Measurements from ENCODE around the gene ACIN1. TPM values are rescaled to one million over a fixed set of nuclear protein-coding genes. Genes with fewer than 3 reads are reported as not detected.

The ACIN1 gene
- total and polyA plus RNA-seq, 2 of the 13 experiments (the other 11 are each of a cell fraction or from before 2014, with no cell fraction given), result 165 to 183 TPM

GRCh38 chr14:23057757-23058653 lies 36.9 kb downstream of the ACIN1 start (continued):
- TF ChIP-seq ZNF737 (CRISPR knock-in tag; IDR thresholded peaks at IDR 0.05; ENCODE audit: borderline replicate concordance), result no peak
- no peak for TF ChIP-seq CEBPZ (IDR thresholded peaks at IDR 0.05; ENCODE audit: low read length)
- TF ChIP-seq MTF1 (CRISPR knock-in tag; IDR thresholded peaks at IDR 0.05), result no peak
- TF ChIP-seq MATR3 (CRISPR knock-in tag; IDR thresholded peaks at IDR 0.05), result no peak
- no peak; the same call in none of the 2 replicates for TF ChIP-seq ZNF678 (CRISPR knock-in tag; IDR thresholded peaks at IDR 0.05)
- TF ChIP-seq ZFP91 (CRISPR knock-in tag; IDR thresholded peaks at IDR 0.05; ENCODE audit: borderline replicate concordance), result peak; percentile 89
- peak; percentile 88 for TF ChIP-seq ZNF775 (CRISPR knock-in tag; IDR thresholded peaks at IDR 0.05; ENCODE audit: borderline replicate concordance)
- 0 out of 2 replicates have a peak, but pooled peaks have one; percentile 33 for TF ChIP-seq RERE (CRISPR knock-in tag; IDR thresholded peaks at IDR 0.05; ENCODE audit: low read depth)
- TF ChIP-seq FLYWCH1 (CRISPR knock-in tag; IDR thresholded peaks at IDR 0.05), result no peak
- TF ChIP-seq SIN3B (IDR thresholded peaks at IDR 0.05; ENCODE audit: low read length), result peak; percentile 63; the same call in 1 of the 2 replicates
- TF ChIP-seq ZKSCAN5 (CRISPR knock-in tag; IDR thresholded peaks at IDR 0.05), result peak; percentile 76; the same call in 1 of the 2 replicates
- peak; percentile 65 for TF ChIP-seq YY1 (IDR thresholded peaks at IDR 0.05; ENCODE audit: insufficient read depth, insufficient replicate concordance, low read depth, low read length)
- 0 out of 2 replicates have a peak, but pooled peaks have one; percentile 76 for TF ChIP-seq ZNF615 (CRISPR knock-in tag; IDR thresholded peaks at IDR 0.05; ENCODE audit: borderline replicate concordance)
- no peak; the same call in 1 of the 2 replicates for TF ChIP-seq ZNF138 (CRISPR knock-in tag; IDR thresholded peaks at IDR 0.05; ENCODE audit: low read depth)
- 0 out of 4 replicates have a peak, but pooled peaks of 1 of the 2 experiments have one; percentile 5 for TF ChIP-seq NR2F1 (CRISPR knock-in tag; IDR thresholded peaks at IDR 0.05)
- TF ChIP-seq ZNF232 (CRISPR knock-in tag; IDR thresholded peaks at IDR 0.05; ENCODE audit: borderline replicate concordance), result peak; percentile 85; the same call in 1 of the 2 replicates
- TF ChIP-seq ZNF773 (CRISPR knock-in tag; IDR thresholded peaks at IDR 0.05; ENCODE audit: borderline replicate concordance), result 0 out of 2 replicates have a peak, but pooled peaks have one; percentile 9

Measured in HepG2 (cell line).